T-helper 2 cell treated with Interferon-gamma antibody and Interleukin-4, amounts not matched to agents 5 μg/mL and 100 μg/mL, for 36 hours (primary cell): ENCODE data around the gene IGSF9.

Source experiments
- DNase-seq: peaks from one replicate; pipeline ENCODE4 v3.0.0; 2021; ENCODE audit warnings: low spot score
- H3K27ac Mint-ChIP-seq: one replicate; pipeline ENCODE4 v1.8.0; 2021; ENCODE audit warnings: mild to moderate bottlenecking, mixed read lengths
- H3K27me3 Mint-ChIP-seq: one replicate; pipeline ENCODE4 v1.8.0; 2021; ENCODE audit warnings: low read depth, mixed read lengths
- H3K36me3 Mint-ChIP-seq: one replicate; pipeline ENCODE4 v1.8.0; 2021; ENCODE audit warnings: low read depth, mixed read lengths
- H3K4me1 Mint-ChIP-seq: one replicate; pipeline ENCODE4 v1.8.0; 2021; ENCODE audit warnings: low read depth, mixed read lengths
- H3K4me3 Mint-ChIP-seq: one replicate; pipeline ENCODE4 v1.8.0; 2022; ENCODE audit warnings: mild to moderate bottlenecking, moderate library complexity, mixed read lengths
- H3K9me3 Mint-ChIP-seq: one replicate; pipeline ENCODE4 v1.8.0; 2021; ENCODE audit warnings: mixed read lengths

The IGSF9 gene

GRCh38 chr1:159945483-159946241 is at the start of gene IGSF9:
Gene IGSF9, minus strand, starts transcription at chr1:159945613. Its CDS starts 2,159 bp downstream, at chr1:159943454.
- no peak for DNase-seq
- Mint-ChIP-seq H3K9me3 (no peaks in the 10 kb centered on the region), H3K27me3 (peaks cover 59% of the 10 kb centered on the region), H3K4me1 (peaks cover 4% of the 10 kb centered on the region), H3K27ac (no peak within 1 kb of the TSS), H3K36me3 (no peaks in the 10 kb centered on the region), H3K4me3 (peak within 1 kb of the TSS; percentile 55)

- Mint-ChIP-seq H3K27ac (no peak overlapping the region), H3K36me3 (no peaks in the 10 kb centered on the region), H3K27me3 (peaks cover 42% of the 10 kb centered on the region), H3K4me3 (no peak overlapping the region), H3K9me3 (no peaks in the 10 kb centered on the region), H3K4me1 (peaks cover 8% of the 10 kb centered on the region)
- no peak for DNase-seq
Measured at GRCh38 chr1:159994896-159995295, 49.5 kb upstream of the IGSF9 start.

GRCh38 chr1:159993911-159994310 is 48.5 kb upstream of the IGSF9 start:
- Mint-ChIP-seq H3K27ac (no peak overlapping the region), H3K4me1 (peaks cover 8% of the 10 kb centered on the region), H3K27me3 (peaks cover 37% of the 10 kb centered on the region), H3K36me3 (no peaks in the 10 kb centered on the region), H3K9me3 (no peaks in the 10 kb centered on the region), H3K4me3 (no peak overlapping the region)
- no peak for DNase-seq

- no peak for DNase-seq
- H3K9me3 Mint-ChIP-seq: no peaks in the 10 kb centered on the region
- H3K36me3 Mint-ChIP-seq: no peaks in the 10 kb centered on the region
- no peak overlapping the region for H3K27ac Mint-ChIP-seq
- H3K4me1 Mint-ChIP-seq: peaks cover 8% of the 10 kb centered on the region
- no peak overlapping the region for H3K4me3 Mint-ChIP-seq
- peaks cover 31% of the 10 kb centered on the region for H3K27me3 Mint-ChIP-seq
Measured at GRCh38 chr1:159992161-159992560, 46.7 kb upstream of the IGSF9 start.

- H3K4me3 Mint-ChIP-seq: no peak overlapping the region
- peaks cover 8% of the 10 kb centered on the region for H3K4me1 Mint-ChIP-seq
- DNase-seq: no peak
- no peak overlapping the region for H3K27ac Mint-ChIP-seq
- H3K9me3 Mint-ChIP-seq: no peaks in the 10 kb centered on the region
- H3K36me3 Mint-ChIP-seq: no peaks in the 10 kb centered on the region
- peaks cover 29% of the 10 kb centered on the region for H3K27me3 Mint-ChIP-seq
Measured at GRCh38 chr1:159991513-159991912, 46.1 kb upstream of the IGSF9 start.

GRCh38 chr1:159990005-159990404 is 44.6 kb upstream of the IGSF9 start:
- no peaks in the 10 kb centered on the region for H3K36me3 Mint-ChIP-seq
- peaks cover 8% of the 10 kb centered on the region for H3K4me1 Mint-ChIP-seq
- peaks cover 24% of the 10 kb centered on the region for H3K27me3 Mint-ChIP-seq
- H3K9me3 Mint-ChIP-seq: no peaks in the 10 kb centered on the region
- H3K4me3 Mint-ChIP-seq: no peak overlapping the region
- no peak for DNase-seq
- H3K27ac Mint-ChIP-seq: no peak overlapping the region

- Mint-ChIP-seq H3K27me3 (peaks cover 27% of the 10 kb centered on the region), H3K36me3 (no peaks in the 10 kb centered on the region), H3K9me3 (no peaks in the 10 kb centered on the region), H3K4me1 (peaks cover 8% of the 10 kb centered on the region), H3K4me3 (no peak overlapping the region), H3K27ac (no peak overlapping the region)
- DNase-seq: no peak
Measured at GRCh38 chr1:159989581-159989980, 44.2 kb upstream of the IGSF9 start.

GRCh38 chr1:159988006-159988405 is 42.6 kb upstream of the IGSF9 start:
- Mint-ChIP-seq H3K27me3 (peaks cover 26% of the 10 kb centered on the region), H3K36me3 (no peaks in the 10 kb centered on the region), H3K4me1 (peaks cover 8% of the 10 kb centered on the region), H3K27ac (no peak overlapping the region), H3K9me3 (no peaks in the 10 kb centered on the region), H3K4me3 (no peak overlapping the region)
- DNase-seq: no peak

- Mint-ChIP-seq H3K27me3 (peaks cover 23% of the 10 kb centered on the region), H3K4me3 (no peak overlapping the region)
Measured at GRCh38 chr1:159987186-159987585, 41.8 kb upstream of the IGSF9 start.

GRCh38 chr1:159986531-159986930 is 41.1 kb upstream of the IGSF9 start:
- Mint-ChIP-seq H3K27ac (no peak overlapping the region), H3K4me1 (peaks cover 4% of the 10 kb centered on the region), H3K27me3 (peaks cover 25% of the 10 kb centered on the region), H3K36me3 (no peaks in the 10 kb centered on the region), H3K4me3 (no peak overlapping the region), H3K9me3 (no peaks in the 10 kb centered on the region)
- DNase-seq: no peak

More at GRCh38 chr1:159987186-159987585, 41.8 kb upstream of the IGSF9 start:
- Mint-ChIP-seq H3K9me3 (no peaks in the 10 kb centered on the region), H3K4me1 (peaks cover 8% of the 10 kb centered on the region), H3K27ac (no peak overlapping the region), H3K36me3 (no peaks in the 10 kb centered on the region)
- DNase-seq: no peak

- H3K36me3 Mint-ChIP-seq: no peaks in the 10 kb centered on the region
- peaks cover under 1% of the 10 kb centered on the region for H3K4me1 Mint-ChIP-seq
- H3K9me3 Mint-ChIP-seq: no peaks in the 10 kb centered on the region
- H3K27ac Mint-ChIP-seq: no peak overlapping the region
- peaks cover 25% of the 10 kb centered on the region for H3K27me3 Mint-ChIP-seq
- DNase-seq: no peak
- H3K4me3 Mint-ChIP-seq: no peak overlapping the region
Measured at GRCh38 chr1:159986093-159986492, 40.7 kb upstream of the IGSF9 start.

- Mint-ChIP-seq H3K4me1 (no peaks in the 10 kb centered on the region), H3K36me3 (no peaks in the 10 kb centered on the region), H3K4me3 (no peak overlapping the region), H3K27ac (no peak overlapping the region), H3K27me3 (peaks cover 29% of the 10 kb centered on the region), H3K9me3 (no peaks in the 10 kb centered on the region)
- no peak for DNase-seq
Measured at GRCh38 chr1:159985473-159985872, 40.1 kb upstream of the IGSF9 start.

GRCh38 chr1:159983681-159984080 is 38.3 kb upstream of the IGSF9 start:
- Mint-ChIP-seq H3K36me3 (no peaks in the 10 kb centered on the region), H3K4me3 (no peak overlapping the region), H3K27me3 (peaks cover 36% of the 10 kb centered on the region), H3K9me3 (no peaks in the 10 kb centered on the region), H3K27ac (no peak overlapping the region), H3K4me1 (no peaks in the 10 kb centered on the region)
- DNase-seq: no peak

- Mint-ChIP-seq H3K27ac (no peak overlapping the region), H3K9me3 (no peaks in the 10 kb centered on the region), H3K27me3 (peaks cover 42% of the 10 kb centered on the region), H3K4me1 (no peaks in the 10 kb centered on the region), H3K36me3 (no peaks in the 10 kb centered on the region), H3K4me3 (no peak overlapping the region)
- no peak for DNase-seq
Measured at GRCh38 chr1:159982280-159982679, 36.9 kb upstream of the IGSF9 start.
